ENCODE measurements around the gene RPP25L.

GRCh38 chr9:34658461-34658860 lies 46.6 kb upstream of the RPP25L start:
- TF ChIP-seq CTCF (IDR thresholded peaks at IDR 0.05) (no peak), ELF4 (CRISPR knock-in tag; IDR thresholded peaks at IDR 0.05; ENCODE audit: low read depth) (no peak), OVOL2 (CRISPR knock-in tag; IDR thresholded peaks at IDR 0.05; ENCODE audit: borderline replicate concordance) (no peak), MXD4 (CRISPR knock-in tag; IDR thresholded peaks at IDR 0.05; ENCODE audit: borderline replicate concordance) (no peak), ZNF121 (CRISPR knock-in tag; IDR thresholded peaks at IDR 0.05) (no peak), GABPB1 (CRISPR knock-in tag; IDR thresholded peaks at IDR 0.05) (no peak), MAX (CRISPR knock-in tag; IDR thresholded peaks at IDR 0.05) (no peak), SP1 (CRISPR knock-in tag; conservative IDR thresholded peaks at IDR 0.05) (no peak), CBFB (CRISPR knock-in tag; IDR thresholded peaks at IDR 0.05; ENCODE audit: low read depth) (no peak), CREM (CRISPR knock-in tag; IDR thresholded peaks at IDR 0.05) (no peak)
- TF ChIP-seq, protein P1, sequence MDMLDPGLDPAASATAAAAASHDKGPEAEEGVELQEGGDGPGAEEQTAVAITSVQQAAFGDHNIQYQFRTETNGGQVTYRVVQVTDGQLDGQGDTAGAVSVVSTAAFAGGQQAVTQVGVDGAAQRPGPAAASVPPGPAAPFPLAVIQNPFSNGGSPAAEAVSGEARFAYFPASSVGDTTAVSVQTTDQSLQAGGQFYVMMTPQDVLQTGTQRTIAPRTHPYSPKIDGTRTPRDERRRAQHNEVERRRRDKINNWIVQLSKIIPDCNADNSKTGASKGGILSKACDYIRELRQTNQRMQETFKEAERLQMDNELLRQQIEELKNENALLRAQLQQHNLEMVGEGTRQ (CRISPR knock-in tag; IDR thresholded peaks at IDR 0.05): no peak
- TF ChIP-seq, protein P2, sequence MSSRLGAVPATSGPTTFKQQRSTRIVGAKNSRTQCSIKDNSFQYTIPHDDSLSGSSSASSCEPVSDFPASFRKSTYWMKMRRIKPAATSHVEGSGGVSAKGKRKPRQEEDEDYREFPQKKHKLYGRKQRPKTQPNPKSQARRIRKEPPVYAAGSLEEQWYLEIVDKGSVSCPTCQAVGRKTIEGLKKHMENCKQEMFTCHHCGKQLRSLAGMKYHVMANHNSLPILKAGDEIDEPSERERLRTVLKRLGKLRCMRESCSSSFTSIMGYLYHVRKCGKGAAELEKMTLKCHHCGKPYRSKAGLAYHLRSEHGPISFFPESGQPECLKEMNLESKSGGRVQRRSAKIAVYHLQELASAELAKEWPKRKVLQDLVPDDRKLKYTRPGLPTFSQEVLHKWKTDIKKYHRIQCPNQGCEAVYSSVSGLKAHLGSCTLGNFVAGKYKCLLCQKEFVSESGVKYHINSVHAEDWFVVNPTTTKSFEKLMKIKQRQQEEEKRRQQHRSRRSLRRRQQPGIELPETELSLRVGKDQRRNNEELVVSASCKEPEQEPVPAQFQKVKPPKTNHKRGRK (CRISPR knock-in tag; IDR thresholded peaks at IDR 0.05; ENCODE audit: borderline replicate concordance): no peak
